Prostate gland (tissue), 2 donors: ENCODE measurements around the gene SMARCB1. TPM values are rescaled to one million over a fixed set of nuclear protein-coding genes. Genes with fewer than 3 reads are reported as not detected.

Source experiments
- DNase-seq: peaks from one replicate; pipeline ENCODE4 v3.0.0-alpha.2; 2019; ENCODE audit warnings: low spot score
- H3K27ac ChIP-seq, 2 donors: fragments of 200-600 bp; sonication (generic); 2 replicates each; pipeline ENCODE4 v1.5.1; 2017 to 2019
- H3K27me3 ChIP-seq: fragments of 200-600 bp; sonication (generic); replicated peaks from 2 replicates; pipeline ENCODE4 v1.5.1; 2019; ENCODE audit not compliant: insufficient read depth
- H3K36me3 ChIP-seq, 2 donors: fragments of 200-600 bp; sonication (generic); 1 replicate in 1 of 2; 2 replicates in 1 of 2; pipeline versions ENCODE4 v1.5.1 to v1.8.1; 2017 to 2019
- H3K4me1 ChIP-seq: fragments of 200-600 bp; sonication (generic); replicated peaks from 2 replicates; pipeline ENCODE4 v1.5.1; 2019
- H3K4me3 ChIP-seq, 2 donors: fragments of 200-600 bp; sonication (generic); 2 replicates each; pipeline ENCODE4 v1.5.1; 2017 to 2019
- H3K9me3 ChIP-seq: fragments of 200-600 bp; sonication (generic); 2 replicates; pipeline ENCODE4 v1.5.1; 2017
- CTCF ChIP-seq, 4 experiments: fragments of 200-600 bp in 2 of 4; fragments of 450-650 bp in 2 of 4; sonication (generic) in 2 of 4; IDR thresholded peaks; 1 replicate in 3 of 4; 2 replicates in 1 of 4; pipeline ENCODE4 v1.5.1; 2016 to 2019; ENCODE audit warnings: antibody characterized with exemption in 4 of 4, mild to moderate bottlenecking in 2 of 4, moderate library complexity in 2 of 4
- POLR2A ChIP-seq: fragments of 450-650 bp; IDR thresholded peaks from one replicate; pipeline ENCODE4 v1.6.1; 2016; ENCODE audit warnings: antibody characterized with exemption, mild to moderate bottlenecking
- POLR2AphosphoS5 ChIP-seq: sonication (generic); formaldehyde crosslinking; IDR thresholded peaks from one replicate; pipeline ENCODE4 v1.6.1; 2017; ENCODE audit warnings: antibody characterized with exemption
- WGBS: methylation state at CpG from one replicate; pipeline ENCODE4 v1.1.5; 2018; 5-methylcytosine and 5-hydroxymethylcytosine counted together
- intact Hi-C: fragments of 100-400 bp; cut with DNase I; formaldehyde crosslinking; loops from one replicate; pipeline ENCODE4 v1.14.2; 2022
- total RNA-seq, 2 donors: library from RNA; depleted of rRNA; stranded (reverse); fragments of >200 nt; gene quantifications; one replicate each; pipeline ENCODE4 v1.1.0, GENCODE V29; 2016

SMARCB1 gene
- total RNA-seq, 2 donors from 2014 or later = 77.2 to 136 TPM

GRCh38 chr22:23772315-23772648 lies 14.5 kb upstream of the SMARCB1 start:
- H3K27me3 ChIP-seq = no peaks in the 10 kb centered on the region
- no peaks in the 10 kb centered on the region for H3K36me3 ChIP-seq
- H3K9me3 ChIP-seq = no peaks in the 10 kb centered on the region
- no peak for DNase-seq
- peak overlapping the region; percentile 31 to 62 for H3K27ac ChIP-seq
- intact Hi-C loops = no loop called here
- peak overlapping the region; percentile 39 to 48 for H3K4me3 ChIP-seq
- TF ChIP-seq POLR2AphosphoS5 = no peak
- TF ChIP-seq POLR2A = no peak
- no peak for TF ChIP-seq CTCF (IDR thresholded peaks at IDR 0.05)
- H3K4me1 ChIP-seq = peaks cover 4% of the 10 kb centered on the region
- 17% methylated on average over 4 of the region's 6 CpGs for WGBS

- DNase-seq = peak; percentile 33
- TF ChIP-seq CTCF (IDR thresholded peaks at IDR 0.05) (peak in 1 of 4 experiments; percentile 9), POLR2A (no peak), POLR2AphosphoS5 (no peak)
- no peaks in the 10 kb centered on the region for H3K9me3 ChIP-seq
- H3K27ac ChIP-seq = peak within 1 kb of the TSS; percentile 31 to 62
- 14% methylated on average over 16 of the region's 79 CpGs for WGBS
- H3K36me3 ChIP-seq = no peaks in the 10 kb centered on the region
- H3K4me3 ChIP-seq = peak within 1 kb of the TSS; percentile 39 to 48
- H3K4me1 ChIP-seq = peaks cover 4% of the 10 kb centered on the region
- H3K27me3 ChIP-seq = no peaks in the 10 kb centered on the region
- intact Hi-C loops = no loop called here
Measured at GRCh38 chr22:23772649-23773473, 13.9 kb upstream of the SMARCB1 start, which contains the start of gene MMP11. Gene MMP11 (plus strand): TSS chr22:23772849. CDS start chr22:23772871, 22 bp downstream.

- no peaks in the 10 kb centered on the region for H3K9me3 ChIP-seq
- intact Hi-C loops = no loop called here
- H3K27ac ChIP-seq = peak overlapping the region in 1 of 2 donors; percentile 15
- H3K4me3 ChIP-seq = no peak overlapping the region
- H3K27me3 ChIP-seq = no peaks in the 10 kb centered on the region
- TF ChIP-seq POLR2A (no peak), CTCF (IDR thresholded peaks at IDR 0.05) (no peak), POLR2AphosphoS5 (no peak)
- H3K4me1 ChIP-seq = peaks cover 4% of the 10 kb centered on the region
- no peaks in the 10 kb centered on the region for H3K36me3 ChIP-seq
- no peak for DNase-seq
- 52% methylated on average over 7 of the region's 7 CpGs for WGBS
Measured at GRCh38 chr22:23773483-23774113, 13.2 kb upstream of the SMARCB1 start.

GRCh38 chr22:23774114-23774921 lies 12.4 kb upstream of the SMARCB1 start:
- no peaks in the 10 kb centered on the region for H3K9me3 ChIP-seq
- no peak overlapping the region for H3K4me3 ChIP-seq
- intact Hi-C loops = no loop called here
- H3K27me3 ChIP-seq = no peaks in the 10 kb centered on the region
- TF ChIP-seq POLR2AphosphoS5 (no peak), POLR2A (no peak), CTCF (IDR thresholded peaks at IDR 0.05) (no peak)
- DNase-seq = no peak
- no peak overlapping the region for H3K27ac ChIP-seq
- peaks cover 4% of the 10 kb centered on the region for H3K4me1 ChIP-seq
- H3K36me3 ChIP-seq = no peaks in the 10 kb centered on the region
- WGBS = 73% methylated on average over 12 of the region's 12 CpGs
